GM19324 (cell line): ENCODE results near the gene TSSK2.

ENCODE experiments used
- ATAC-seq: cut with Tn5 transposase; IDR thresholded peaks from one replicate; pipeline ENCODE4 v1.9.1; 2021; ENCODE audit warnings: mild to moderate bottlenecking, moderate library complexity; ENCODE audit not compliant: unreplicated experiment, low FRiP score

TSSK2 gene

GRCh38 chr22:19178657-19179496, 47.8 kb downstream of the TSSK2 start, which contains the start of gene SLC25A1:
Gene SLC25A1, minus strand, starts transcription at chr22:19178736. Its CDS starts 63 bp downstream, at chr22:19178673.
- ATAC-seq, result peak; percentile 73

- ATAC-seq, result no peak
These were observed 48.5 kb downstream of the TSSK2 start for GRCh38 chr22:19179497-19180048.

GRCh38 chr22:19180234-19180633, 49.1 kb downstream of the TSSK2 start:
- no peak for ATAC-seq

- no peak for ATAC-seq
These were observed 49.8 kb downstream of the TSSK2 start for GRCh38 chr22:19180740-19181410.

- ATAC-seq, result no peak
These were observed 50.8 kb downstream of the TSSK2 start for GRCh38 chr22:19181786-19182471.
